Pancreas (tissue), 10 donors: ENCODE data around the gene PMEPA1. TPM values are rescaled to one million over a fixed set of nuclear protein-coding genes. Genes with fewer than 3 reads are reported as not detected.

Experiments used
- ATAC-seq, 4 donors: fragments of 200-7000 bp; cut with Tn5 transposase; one replicate each; pipeline versions ENCODE4 v1.8.0 to v1.9.1; 2020; ENCODE audit warnings: mild to moderate bottlenecking in 4 of 4, moderate library complexity in 4 of 4
- DNase-seq, 6 donors: peaks; one replicate each; pipeline ENCODE4 v3.0.0-alpha.2; 2020
- FAIRE-seq: peaks from 2 replicates; lab custom pipeline; 2012; peaks lifted over from hg19 to GRCh38; lab: Jason Lieb, UNC
- H3K27ac ChIP-seq, 4 donors: fragments of 200-600 bp; sonication (generic); 1 replicate in 3 of 4; 2 replicates in 1 of 4; pipeline versions ENCODE4 v1.5.0 to v1.8.0; 2020
- H3K27me3 ChIP-seq, 4 donors: fragments of 200-600 bp; one replicate each; pipeline ENCODE4 v1.8.0; 2021
- H3K36me3 ChIP-seq, 3 donors: fragments of 200-600 bp; sonication (generic) in 1 of 3; one replicate each; pipeline versions ENCODE4 v1.5.0 to v1.8.0; 2020 to 2021
- H3K4me1 ChIP-seq, 3 donors: fragments of 200-600 bp; one replicate each; pipeline ENCODE4 v1.8.0; 2021
- H3K4me3 ChIP-seq, 4 donors: fragments of 200-600 bp; sonication (generic) in 2 of 4; one replicate each; pipeline versions ENCODE4 v1.5.0 to v1.8.0; 2020 to 2021
- H3K9me3 ChIP-seq, 4 donors: fragments of 200-600 bp; one replicate each; pipeline ENCODE4 v1.8.0; 2021
- CTCF ChIP-seq, 4 donors: fragments of 200-600 bp; sonication (generic) in 3 of 4; IDR thresholded peaks; one replicate each; pipeline versions ENCODE4 v1.5.0 to v1.8.0; 2021; ENCODE audit warnings: antibody characterized with exemption in 4 of 4
- WGBS, 2 donors: extraction: QIAGEN DNeasy Blood & Tissue Kit; methylation state at CpG; one replicate each; pipeline ENCODE4 v1.1.7; 2013; 5-methylcytosine and 5-hydroxymethylcytosine counted together
- intact Hi-C, 3 donors: fragments of 100-400 bp; cut with DNase I; formaldehyde crosslinking; loops; one replicate each; pipeline versions ENCODE4 v1.11.1 to v1.14.2; 2022
- polyA plus RNA-seq, 2 donors: library from polyadenylated mRNA; stranded (reverse); fragments of 200-250 nt; gene quantifications; one replicate each; pipeline ENCODE4 v1.2.3, GENCODE V29; 2013
- total RNA-seq, 6 donors: library from RNA; stranded (reverse); fragmentation: NEBNext Ultra II Directional in 4 of 6; extraction: Animal tissue kit (Norgen Biotek cat#: 25700) in 4 of 6; gene quantifications; one replicate each; pipeline versions ENCODE4 v1.2.1 to v1.2.4, GENCODE V29; 2021 to 2023
- donor health status: healthy with polysubstance abuse.
- donor health status: DM: no; HTN: no; CAD: no; lungs with moderate emphysema.
- donor health status: DM: no; HTN: no; CAD: no.
- donor health status: control.
- donor health status: control.
- donor health status: Bipolar disorder and iron deficiency.
- donor health status: DM: yes; HTN: yes; CAD: no.
- donor health status: DM: no; HTN: no; CAD: no.
- donor health status: DM: no; HTN: no; CAD: no.
- donor health status: DM: yes; HTN: yes; CAD: no.

The PMEPA1 gene
- total and polyA plus RNA-seq, 8 donors, result 24.8 to 98.2 (median 33.6) TPM

GRCh38 chr20:57713951-57714350 lies 4.1 kb upstream of the PMEPA1 start:
- H3K4me1 ChIP-seq, result peaks cover 7 to 14% (median 10%) of the 10 kb centered on the region in 3 donors
- TF ChIP-seq CTCF (IDR thresholded peaks at IDR 0.05), result no peak
- no peak for ATAC-seq
- DNase-seq, result no peak
- intact Hi-C loops, result no loop called here
- H3K4me3 ChIP-seq, result no peak overlapping the region
- H3K27ac ChIP-seq, result no peak overlapping the region
- no peaks in the 10 kb centered on the region for H3K27me3 ChIP-seq
- no peak for FAIRE-seq
- 69 to 73% methylated on average over 8 of the region's 8 CpGs for WGBS, 2 donors
- H3K9me3 ChIP-seq, result no peaks in the 10 kb centered on the region
- no peaks in the 10 kb centered on the region for H3K36me3 ChIP-seq

- intact Hi-C loops, result no loop called here
- no peak for ATAC-seq
Measured at GRCh38 chr20:57713505-57713903, 3.7 kb upstream of the PMEPA1 start.

GRCh38 chr20:57712851-57713504 lies 3.2 kb upstream of the PMEPA1 start:
- no peak for FAIRE-seq
- intact Hi-C loops, result no loop called here
- Histone ChIP-seq H3K4me1 (peaks cover 4 to 11% (median 10%) of the 10 kb centered on the region in 3 donors), H3K27ac (no peak overlapping the region), H3K36me3 (no peaks in the 10 kb centered on the region), H3K4me3 (no peak overlapping the region), H3K27me3 (no peaks in the 10 kb centered on the region), H3K9me3 (no peaks in the 10 kb centered on the region)
- no peak for TF ChIP-seq CTCF (IDR thresholded peaks at IDR 0.05)
- WGBS, 2 donors, result 45 to 47% methylated on average over 5 of the region's 5 CpGs
- no peak for ATAC-seq
- no peak for DNase-seq

More at GRCh38 chr20:57713505-57713903, 3.7 kb upstream of the PMEPA1 start:
- Histone ChIP-seq H3K9me3 (no peaks in the 10 kb centered on the region), H3K27me3 (no peaks in the 10 kb centered on the region), H3K36me3 (no peaks in the 10 kb centered on the region), H3K4me1 (peaks cover 7 to 14% (median 10%) of the 10 kb centered on the region in 3 donors), H3K27ac (no peak overlapping the region), H3K4me3 (no peak overlapping the region)
- no peak for FAIRE-seq
- DNase-seq, result no peak
- WGBS, 2 donors, result 82 to 88% methylated on average over 10 of the region's 10 CpGs
- no peak for TF ChIP-seq CTCF (IDR thresholded peaks at IDR 0.05)

- peaks cover 0 to 10% (median 8%) of the 10 kb centered on the region in 3 donors for H3K4me1 ChIP-seq
- H3K4me3 ChIP-seq, result no peak overlapping the region
- DNase-seq (no peak), ATAC-seq (no peak), FAIRE-seq (no peak)
- TF ChIP-seq CTCF (IDR thresholded peaks at IDR 0.05), result no peak
- 69 to 70% methylated on average over 9 of the region's 9 CpGs for WGBS, 2 donors
- no peaks in the 10 kb centered on the region for H3K27me3 ChIP-seq
- no peak overlapping the region for H3K27ac ChIP-seq
- H3K36me3 ChIP-seq, result no peaks in the 10 kb centered on the region
- intact Hi-C loops, result no loop called here
- H3K9me3 ChIP-seq, result no peaks in the 10 kb centered on the region
Measured at GRCh38 chr20:57712341-57712740, 2.5 kb upstream of the PMEPA1 start.

- Histone ChIP-seq H3K27ac (peak overlapping the region in 2 of 4 donors; percentile 90 to 91), H3K27me3 (no peaks in the 10 kb centered on the region), H3K9me3 (no peaks in the 10 kb centered on the region), H3K4me1 (peaks cover 0 to 10% (median 8%) of the 10 kb centered on the region in 3 donors), H3K36me3 (no peaks in the 10 kb centered on the region), H3K4me3 (peak overlapping the region in 1 of 4 donors; percentile 79)
- no peak for FAIRE-seq
- TF ChIP-seq CTCF (IDR thresholded peaks at IDR 0.05), result no peak
- DNase-seq, result no peak
- WGBS, 2 donors, result 71 to 73% methylated on average over 7 of the region's 7 CpGs
- no peak for ATAC-seq
- intact Hi-C loops, result no loop called here
Measured at GRCh38 chr20:57711826-57712225, 2.0 kb upstream of the PMEPA1 start.
